ENCODE measurements around the gene CLSTN1. TPM values are rescaled to one million over a fixed set of nuclear protein-coding genes. Genes with fewer than 3 reads are reported as not detected.

Gene CLSTN1
- 51.1 TPM for total RNA-seq

- Histone ChIP-seq H3K4me3 (ENCODE audit: low read length in 3 of 3) (peak within 1 kb of the TSS; percentile 79 to 96 (median 85)), H3K36me3 (ENCODE audit: control insufficient read depth in 3 of 3, insufficient read depth in 3 of 3, low read length in 3 of 3) (no peaks in the 10 kb centered on the region), H3K4me1 (ENCODE audit: control insufficient read depth in 3 of 3, insufficient read depth in 3 of 3, low read length in 3 of 3) (peaks cover 24 to 30% (median 27%) of the 10 kb centered on the region in 3 donors), H3K9ac (ENCODE audit: low read depth in 1 of 3, low read length in 3 of 3) (peak within 1 kb of the TSS; percentile 72 to 84 (median 77)), H3K27me3 (ENCODE audit: control insufficient read depth in 3 of 3, insufficient read depth in 3 of 3, low read length in 3 of 3) (no peaks in the 10 kb centered on the region), H3K27ac (ENCODE audit: low read depth, low read length) (peak within 1 kb of the TSS; percentile 84), H3K9me3 (ENCODE audit: control insufficient read depth in 3 of 3, low read length in 3 of 3) (no peaks in the 10 kb centered on the region)
Observed at GRCh38 chr1:9823943-9824701, at the start of gene CLSTN1. Gene CLSTN1, minus strand, starts transcription at chr1:9823965. Its CDS starts 232 bp downstream, at chr1:9823733.

GRCh38 chr1:9873385-9873784, 49.6 kb upstream of the CLSTN1 start:
- no peak overlapping the region for H3K4me3 ChIP-seq (ENCODE audit: low read length in 3 of 3)
- peaks cover 29 to 39% (median 29%) of the 10 kb centered on the region in 3 donors for H3K4me1 ChIP-seq (ENCODE audit: control insufficient read depth in 3 of 3, insufficient read depth in 3 of 3, low read length in 3 of 3)
- peak overlapping the region in 2 of 3 donors; percentile 10 to 57 for H3K9ac ChIP-seq (ENCODE audit: low read depth in 1 of 3, low read length in 3 of 3)
- peak overlapping the region; percentile 7 for H3K27ac ChIP-seq (ENCODE audit: low read depth, low read length)
- H3K9me3 ChIP-seq (ENCODE audit: control insufficient read depth in 3 of 3, low read length in 3 of 3), result no peaks in the 10 kb centered on the region
- H3K36me3 ChIP-seq (ENCODE audit: control insufficient read depth in 3 of 3, insufficient read depth in 3 of 3, low read length in 3 of 3), result peaks cover 0 to 22% (median 19%) of the 10 kb centered on the region in 3 donors
- no peaks in the 10 kb centered on the region for H3K27me3 ChIP-seq (ENCODE audit: control insufficient read depth in 3 of 3, insufficient read depth in 3 of 3, low read length in 3 of 3)

GRCh38 chr1:9872430-9873165, 48.8 kb upstream of the CLSTN1 start:
- peaks cover 27 to 39% (median 27%) of the 10 kb centered on the region in 3 donors for H3K4me1 ChIP-seq (ENCODE audit: control insufficient read depth in 3 of 3, insufficient read depth in 3 of 3, low read length in 3 of 3)
- H3K27ac ChIP-seq (ENCODE audit: low read depth, low read length), result peak overlapping the region; percentile 7
- no peaks in the 10 kb centered on the region for H3K9me3 ChIP-seq (ENCODE audit: control insufficient read depth in 3 of 3, low read length in 3 of 3)
- peaks cover 0 to 24% (median 22%) of the 10 kb centered on the region in 3 donors for H3K36me3 ChIP-seq (ENCODE audit: control insufficient read depth in 3 of 3, insufficient read depth in 3 of 3, low read length in 3 of 3)
- H3K27me3 ChIP-seq (ENCODE audit: control insufficient read depth in 3 of 3, insufficient read depth in 3 of 3, low read length in 3 of 3), result no peaks in the 10 kb centered on the region
- H3K9ac ChIP-seq (ENCODE audit: low read depth in 1 of 3, low read length in 3 of 3), result peak overlapping the region in 2 of 3 donors; percentile 38 to 57
- H3K4me3 ChIP-seq (ENCODE audit: low read length in 3 of 3), result peak overlapping the region in 1 of 3 donors; percentile 21

GRCh38 chr1:9871707-9872425, 48.1 kb upstream of the CLSTN1 start:
- peaks cover 25 to 39% (median 29%) of the 10 kb centered on the region in 3 donors for H3K4me1 ChIP-seq (ENCODE audit: control insufficient read depth in 3 of 3, insufficient read depth in 3 of 3, low read length in 3 of 3)
- no peak overlapping the region for H3K27ac ChIP-seq (ENCODE audit: low read depth, low read length)

GRCh38 chr1:9871021-9871420, 47.3 kb upstream of the CLSTN1 start:
- Histone ChIP-seq H3K9ac (ENCODE audit: low read depth in 1 of 3, low read length in 3 of 3) (peak overlapping the region in 1 of 3 donors; percentile 25), H3K9me3 (ENCODE audit: control insufficient read depth in 3 of 3, low read length in 3 of 3) (no peaks in the 10 kb centered on the region), H3K27me3 (ENCODE audit: control insufficient read depth in 3 of 3, insufficient read depth in 3 of 3, low read length in 3 of 3) (no peaks in the 10 kb centered on the region), H3K4me3 (ENCODE audit: low read length in 3 of 3) (no peak overlapping the region), H3K27ac (ENCODE audit: low read depth, low read length) (no peak overlapping the region), H3K36me3 (ENCODE audit: control insufficient read depth in 3 of 3, insufficient read depth in 3 of 3, low read length in 3 of 3) (peaks cover 0 to 26% (median 23%) of the 10 kb centered on the region in 3 donors), H3K4me1 (ENCODE audit: control insufficient read depth in 3 of 3, insufficient read depth in 3 of 3, low read length in 3 of 3) (peaks cover 24 to 40% (median 29%) of the 10 kb centered on the region in 3 donors)

More at GRCh38 chr1:9871707-9872425, 48.1 kb upstream of the CLSTN1 start:
- Histone ChIP-seq H3K4me3 (ENCODE audit: low read length in 3 of 3) (no peak overlapping the region), H3K27me3 (ENCODE audit: control insufficient read depth in 3 of 3, insufficient read depth in 3 of 3, low read length in 3 of 3) (no peaks in the 10 kb centered on the region), H3K36me3 (ENCODE audit: control insufficient read depth in 3 of 3, insufficient read depth in 3 of 3, low read length in 3 of 3) (peaks cover 0 to 25% (median 23%) of the 10 kb centered on the region in 3 donors), H3K9me3 (ENCODE audit: control insufficient read depth in 3 of 3, low read length in 3 of 3) (no peaks in the 10 kb centered on the region), H3K9ac (ENCODE audit: low read depth in 1 of 3, low read length in 3 of 3) (peak overlapping the region in 1 of 3 donors; percentile 57)

- Histone ChIP-seq H3K4me1 (ENCODE audit: control insufficient read depth in 3 of 3, insufficient read depth in 3 of 3, low read length in 3 of 3) (peaks cover 24 to 42% (median 29%) of the 10 kb centered on the region in 3 donors), H3K9ac (ENCODE audit: low read depth in 1 of 3, low read length in 3 of 3) (peak overlapping the region in 1 of 3 donors; percentile 25), H3K27me3 (ENCODE audit: control insufficient read depth in 3 of 3, insufficient read depth in 3 of 3, low read length in 3 of 3) (no peaks in the 10 kb centered on the region), H3K9me3 (ENCODE audit: control insufficient read depth in 3 of 3, low read length in 3 of 3) (no peaks in the 10 kb centered on the region), H3K4me3 (ENCODE audit: low read length in 3 of 3) (no peak overlapping the region), H3K36me3 (ENCODE audit: control insufficient read depth in 3 of 3, insufficient read depth in 3 of 3, low read length in 3 of 3) (peaks cover 0 to 26% (median 23%) of the 10 kb centered on the region in 3 donors), H3K27ac (ENCODE audit: low read depth, low read length) (no peak overlapping the region)
Observed at GRCh38 chr1:9870572-9870971, 46.8 kb upstream of the CLSTN1 start.

GRCh38 chr1:9869831-9870251, 46.1 kb upstream of the CLSTN1 start:
- H3K27ac ChIP-seq (ENCODE audit: low read depth, low read length), result no peak overlapping the region
- H3K4me3 ChIP-seq (ENCODE audit: low read length in 3 of 3), result no peak overlapping the region
- H3K36me3 ChIP-seq (ENCODE audit: control insufficient read depth in 3 of 3, insufficient read depth in 3 of 3, low read length in 3 of 3), result peaks cover 0 to 26% (median 23%) of the 10 kb centered on the region in 3 donors

GRCh38 chr1:9868244-9868590, 44.5 kb upstream of the CLSTN1 start:
- Histone ChIP-seq H3K9me3 (ENCODE audit: control insufficient read depth in 3 of 3, low read length in 3 of 3) (no peaks in the 10 kb centered on the region), H3K9ac (ENCODE audit: low read depth in 1 of 3, low read length in 3 of 3) (no peak overlapping the region), H3K36me3 (ENCODE audit: control insufficient read depth in 3 of 3, insufficient read depth in 3 of 3, low read length in 3 of 3) (peaks cover 0 to 26% (median 23%) of the 10 kb centered on the region in 3 donors), H3K27ac (ENCODE audit: low read depth, low read length) (no peak overlapping the region), H3K27me3 (ENCODE audit: control insufficient read depth in 3 of 3, insufficient read depth in 3 of 3, low read length in 3 of 3) (no peaks in the 10 kb centered on the region), H3K4me1 (ENCODE audit: control insufficient read depth in 3 of 3, insufficient read depth in 3 of 3, low read length in 3 of 3) (peaks cover 18 to 28% (median 23%) of the 10 kb centered on the region in 3 donors), H3K4me3 (ENCODE audit: low read length in 3 of 3) (no peak overlapping the region)

More at GRCh38 chr1:9869831-9870251, 46.1 kb upstream of the CLSTN1 start:
- no peaks in the 10 kb centered on the region for H3K27me3 ChIP-seq (ENCODE audit: control insufficient read depth in 3 of 3, insufficient read depth in 3 of 3, low read length in 3 of 3)
- no peaks in the 10 kb centered on the region for H3K9me3 ChIP-seq (ENCODE audit: control insufficient read depth in 3 of 3, low read length in 3 of 3)
- peaks cover 17 to 35% (median 24%) of the 10 kb centered on the region in 3 donors for H3K4me1 ChIP-seq (ENCODE audit: control insufficient read depth in 3 of 3, insufficient read depth in 3 of 3, low read length in 3 of 3)
- peak overlapping the region in 1 of 3 donors; percentile 43 for H3K9ac ChIP-seq (ENCODE audit: low read depth in 1 of 3, low read length in 3 of 3)

- H3K4me1 ChIP-seq (ENCODE audit: control insufficient read depth in 3 of 3, insufficient read depth in 3 of 3, low read length in 3 of 3), result peaks cover 12 to 22% (median 17%) of the 10 kb centered on the region in 3 donors
- H3K9ac ChIP-seq (ENCODE audit: low read depth in 1 of 3, low read length in 3 of 3), result no peak overlapping the region
- no peaks in the 10 kb centered on the region for H3K27me3 ChIP-seq (ENCODE audit: control insufficient read depth in 3 of 3, insufficient read depth in 3 of 3, low read length in 3 of 3)
- no peak overlapping the region for H3K27ac ChIP-seq (ENCODE audit: low read depth, low read length)
- no peaks in the 10 kb centered on the region for H3K9me3 ChIP-seq (ENCODE audit: control insufficient read depth in 3 of 3, low read length in 3 of 3)
- H3K36me3 ChIP-seq (ENCODE audit: control insufficient read depth in 3 of 3, insufficient read depth in 3 of 3, low read length in 3 of 3), result peaks cover 0 to 26% (median 23%) of the 10 kb centered on the region in 3 donors
- H3K4me3 ChIP-seq (ENCODE audit: low read length in 3 of 3), result no peak overlapping the region
Observed at GRCh38 chr1:9867408-9868243, 43.9 kb upstream of the CLSTN1 start.
